GM12864 (cell line): Measurements from ENCODE around the gene GPR25.

ENCODE experiments used
- DNase-seq: peaks from one replicate; pipeline ENCODE4 v3.0.0-alpha.2; 2011; ENCODE audit warnings: low read depth
- H3K4me3 ChIP-seq: 2 replicates; pipeline ENCODE4 v1.5.1; 2011; ENCODE audit warnings: mild to moderate bottlenecking, low read depth, low read length, control low read depth
- CTCF ChIP-seq: IDR thresholded peaks from 2 replicates; pipeline ENCODE4 v1.5.1; 2011; ENCODE audit warnings: low read depth, mild to moderate bottlenecking, moderate library complexity, low read length, control low read depth, inconsistent platforms; ENCODE audit errors: missing control alignments

GPR25 gene

GRCh38 chr1:200889571-200889970 is 16.8 kb downstream of the GPR25 start:
- DNase-seq = no peak
- H3K4me3 ChIP-seq = no peak overlapping the region
- TF ChIP-seq CTCF = no peak

- H3K4me3 ChIP-seq = no peak overlapping the region
- TF ChIP-seq CTCF = no peak
- no peak for DNase-seq
These were observed 17.2 kb downstream of the GPR25 start for GRCh38 chr1:200890027-200890426.

- no peak for DNase-seq
- peak; percentile 55 for TF ChIP-seq CTCF
- H3K4me3 ChIP-seq = peak overlapping the region; percentile 61
These were observed 18.3 kb downstream of the GPR25 start for GRCh38 chr1:200890818-200891773.

- no peak for TF ChIP-seq CTCF
- H3K4me3 ChIP-seq = peak overlapping the region; percentile 61
- DNase-seq = no peak
These were observed 19.0 kb downstream of the GPR25 start for GRCh38 chr1:200891774-200892157.

GRCh38 chr1:200892546-200892945 is 19.8 kb downstream of the GPR25 start:
- no peak for DNase-seq
- no peak for TF ChIP-seq CTCF
- H3K4me3 ChIP-seq = no peak overlapping the region

GRCh38 chr1:200892958-200893357 is 20.2 kb downstream of the GPR25 start:
- TF ChIP-seq CTCF = no peak
- no peak overlapping the region for H3K4me3 ChIP-seq
- DNase-seq = no peak

- DNase-seq = no peak
- H3K4me3 ChIP-seq = no peak overlapping the region
- no peak for TF ChIP-seq CTCF
These were observed 20.7 kb downstream of the GPR25 start for GRCh38 chr1:200893411-200893901.
